GM21447 (cell line): ENCODE measurements around the gene PLEKHO1.
"Not testable (repeated sequence)": the region's sequence is repeated elsewhere in the genome, so short reads cannot be mapped to it uniquely, and the experiment has no call there.

Experiments
- ATAC-seq: cut with Tn5 transposase; IDR thresholded peaks from one replicate; pipeline ENCODE4 v1.9.1; 2021; ENCODE audit not compliant: unreplicated experiment

Gene PLEKHO1

GRCh38 chr1:150149271-150150132 lies at the start of gene PLEKHO1:
Gene PLEKHO1 (plus strand): TSS chr1:150149916. CDS start chr1:150150258, 342 bp downstream.
- ATAC-seq: peak; percentile 39

- ATAC-seq: no peak
Observed at GRCh38 chr1:150102986-150103385, 46.7 kb upstream of the PLEKHO1 start.

GRCh38 chr1:150106341-150106740 lies 43.4 kb upstream of the PLEKHO1 start:
- ATAC-seq: no peak

GRCh38 chr1:150109586-150109985 lies 40.1 kb upstream of the PLEKHO1 start:
- ATAC-seq: no peak

- ATAC-seq: no peak
Observed at GRCh38 chr1:150110116-150110515, 39.6 kb upstream of the PLEKHO1 start.

- no peak for ATAC-seq
Observed at GRCh38 chr1:150111670-150112069, 38.0 kb upstream of the PLEKHO1 start.

GRCh38 chr1:150115121-150115520 lies 34.6 kb upstream of the PLEKHO1 start:
- ATAC-seq: no peak

GRCh38 chr1:150118716-150119115 lies 31.0 kb upstream of the PLEKHO1 start:
- ATAC-seq: no peak

- ATAC-seq: no peak
Observed at GRCh38 chr1:150121236-150121862, 28.4 kb upstream of the PLEKHO1 start.

GRCh38 chr1:150126811-150127210 lies 22.9 kb upstream of the PLEKHO1 start:
- ATAC-seq: no peak

- ATAC-seq: no peak
Observed at GRCh38 chr1:150127464-150127863, 22.3 kb upstream of the PLEKHO1 start.

GRCh38 chr1:150127868-150128267 lies 21.8 kb upstream of the PLEKHO1 start:
- no peak for ATAC-seq

- ATAC-seq: no peak
Observed at GRCh38 chr1:150132372-150132771, 17.3 kb upstream of the PLEKHO1 start.

- ATAC-seq: no peak
Observed at GRCh38 chr1:150134537-150134936, 15.2 kb upstream of the PLEKHO1 start.

GRCh38 chr1:150135400-150135799 lies 14.3 kb upstream of the PLEKHO1 start:
- not testable (repeated sequence) for ATAC-seq

- ATAC-seq: no peak
Observed at GRCh38 chr1:150138044-150138443, 11.7 kb upstream of the PLEKHO1 start.

- ATAC-seq: no peak
Observed at GRCh38 chr1:150141452-150141851, 8.3 kb upstream of the PLEKHO1 start.

- ATAC-seq: no peak
Observed at GRCh38 chr1:150142083-150142482, 7.6 kb upstream of the PLEKHO1 start.

GRCh38 chr1:150144606-150145005 lies 5.1 kb upstream of the PLEKHO1 start:
- no peak for ATAC-seq

- ATAC-seq: not testable (repeated sequence)
Observed at GRCh38 chr1:150146016-150146415, 3.7 kb upstream of the PLEKHO1 start.

- no peak for ATAC-seq
Observed at GRCh38 chr1:150146849-150147542, 2.7 kb upstream of the PLEKHO1 start.

GRCh38 chr1:150148837-150149270 lies 862 bp upstream of the PLEKHO1 start:
- ATAC-seq: no peak
